GM13976 (cell line): ENCODE measurements around the gene ROM1.
A peak's percentile ranks its signal among the peaks of the same experiment; 100 is the strongest.

Experiments
- DNase-seq: peaks from one replicate; pipeline ENCODE4 v3.0.0; 2012; ENCODE audit warnings: low spot score
- CTCF ChIP-seq: IDR thresholded peaks from 2 replicates; pipeline ENCODE4 v1.5.1; 2012; ENCODE audit warnings: borderline replicate concordance, mild to moderate bottlenecking; ENCODE audit not compliant: insufficient read depth; ENCODE audit errors: extremely low read depth, missing control alignments, control extremely low read depth
- in situ Hi-C: fragments of 300-500 bp; cut with MboI; formaldehyde crosslinking; loops from one replicate; pipeline ENCODE4 v1.12.0; 2022; ENCODE audit warnings: low sequenced_read_pairs, mixed read lengths, inconsistent platforms; ENCODE audit not compliant: unreplicated experiment

Gene ROM1

GRCh38 chr11:62645671-62645945, 32.6 kb downstream of the ROM1 start:
- TF ChIP-seq CTCF, result no peak
- in situ Hi-C loops, result no loop called here
- DNase-seq, result peak; percentile 42

- TF ChIP-seq CTCF, result no peak
- in situ Hi-C loops, result no loop called here
- peak; percentile 100 for DNase-seq
These were observed 33.1 kb downstream of the ROM1 start, which contains the start of gene GANAB for GRCh38 chr11:62645946-62646824. GANAB (minus strand) TSS chr11:62646613; CDS start chr11:62646599, 14 bp downstream.

GRCh38 chr11:62646825-62647608, 34.0 kb downstream of the ROM1 start:
- DNase-seq, result no peak
- TF ChIP-seq CTCF, result no peak
- in situ Hi-C loops, result no loop called here

GRCh38 chr11:62647609-62648005, 34.5 kb downstream of the ROM1 start:
- DNase-seq, result no peak
- in situ Hi-C loops, result no loop called here
- TF ChIP-seq CTCF, result no peak

- no peak for DNase-seq
- in situ Hi-C loops, result no loop called here
- TF ChIP-seq CTCF, result no peak
These were observed 35.3 kb downstream of the ROM1 start for GRCh38 chr11:62648185-62648966.

GRCh38 chr11:62648967-62649364, 35.9 kb downstream of the ROM1 start:
- no peak for TF ChIP-seq CTCF
- in situ Hi-C loops, result no loop called here
- DNase-seq, result no peak
